HUES6 (cell line): ENCODE measurements around the gene ERP44.

ENCODE experiments used
- H3K27ac ChIP-seq: 2 replicates; pipeline ENCODE4 v1.7.0; 2013; ENCODE audit warnings: low read depth, mild to moderate bottlenecking, low read length, inconsistent platforms
- H3K27me3 ChIP-seq: 2 replicates; pipeline ENCODE4 v1.6.1; 2013; ENCODE audit warnings: low read length; ENCODE audit not compliant: control insufficient read depth, insufficient read depth
- H3K36me3 ChIP-seq: 2 replicates; pipeline ENCODE4 v1.6.1; 2013; ENCODE audit warnings: low read length; ENCODE audit not compliant: control insufficient read depth, insufficient read depth
- H3K4me1 ChIP-seq: 2 replicates; pipeline ENCODE4 v1.6.1; 2013; ENCODE audit warnings: low read length; ENCODE audit not compliant: control insufficient read depth, insufficient read depth
- H3K4me3 ChIP-seq: 2 replicates; pipeline ENCODE4 v1.5.1; 2013; ENCODE audit warnings: low read depth, low read length
- H3K9ac ChIP-seq: one replicate; pipeline ENCODE4 v1.6.1; 2013; ENCODE audit warnings: mild to moderate bottlenecking, low read length
- H3K9me3 ChIP-seq: 2 replicates; pipeline ENCODE4 v1.6.1; 2013; ENCODE audit warnings: low read depth, low read length; ENCODE audit not compliant: control insufficient read depth, insufficient read depth

ERP44 gene

DNA sequence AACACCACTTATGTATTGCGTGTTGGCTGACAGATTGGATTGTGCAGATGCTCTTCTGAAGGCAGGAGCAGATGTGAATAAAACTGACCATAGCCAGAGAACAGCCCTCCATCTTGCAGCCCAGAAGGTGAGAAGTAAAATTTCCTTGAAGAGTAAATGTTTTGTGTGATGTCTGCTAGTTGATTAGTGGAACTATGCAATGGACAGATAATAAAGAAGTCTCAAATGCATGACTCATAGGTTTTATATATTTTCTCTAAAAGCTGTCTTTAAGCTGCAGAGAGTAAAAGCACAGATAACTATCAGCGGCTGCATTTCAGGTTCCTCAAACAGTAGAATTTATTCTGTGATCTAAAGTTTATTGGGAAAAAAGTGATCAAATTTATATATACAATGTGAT is 27.6 kb upstream of the ERP44 start:
- Histone ChIP-seq H3K36me3 (0 out of 2 replicates have a peak, but pooled peaks cover 3% of the 10 kb centered on the region), H3K27me3 (no peaks in the 10 kb centered on the region), H3K9me3 (no peaks in the 10 kb centered on the region), H3K4me1 (no peaks in the 10 kb centered on the region), H3K4me3 (no peak overlapping the region), H3K9ac (no peak overlapping the region), H3K27ac (no peak overlapping the region)

DNA sequence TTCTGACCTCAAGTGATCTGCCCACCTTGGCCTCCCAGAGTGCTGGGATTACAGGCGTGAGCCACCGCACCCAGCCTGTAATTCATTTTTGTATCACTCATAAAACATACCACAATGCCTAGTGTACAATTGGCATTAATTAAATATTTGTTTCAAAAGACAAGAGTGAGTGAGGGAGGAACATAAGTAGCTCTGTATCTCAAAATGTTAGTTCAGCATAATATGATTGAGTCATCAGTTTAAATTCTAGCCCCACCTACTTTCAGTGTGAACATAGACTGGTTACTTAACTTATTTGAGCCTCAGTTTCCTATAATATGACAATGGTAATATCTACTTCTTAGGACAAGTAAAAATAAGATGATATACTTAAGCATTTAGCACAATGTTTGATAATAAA is 27.1 kb upstream of the ERP44 start:
- Histone ChIP-seq H3K36me3 (0 out of 2 replicates have a peak, but pooled peaks cover 3% of the 10 kb centered on the region), H3K4me3 (no peak overlapping the region), H3K27me3 (no peaks in the 10 kb centered on the region), H3K27ac (no peak overlapping the region), H3K4me1 (no peaks in the 10 kb centered on the region), H3K9ac (no peak overlapping the region), H3K9me3 (no peaks in the 10 kb centered on the region)

DNA sequence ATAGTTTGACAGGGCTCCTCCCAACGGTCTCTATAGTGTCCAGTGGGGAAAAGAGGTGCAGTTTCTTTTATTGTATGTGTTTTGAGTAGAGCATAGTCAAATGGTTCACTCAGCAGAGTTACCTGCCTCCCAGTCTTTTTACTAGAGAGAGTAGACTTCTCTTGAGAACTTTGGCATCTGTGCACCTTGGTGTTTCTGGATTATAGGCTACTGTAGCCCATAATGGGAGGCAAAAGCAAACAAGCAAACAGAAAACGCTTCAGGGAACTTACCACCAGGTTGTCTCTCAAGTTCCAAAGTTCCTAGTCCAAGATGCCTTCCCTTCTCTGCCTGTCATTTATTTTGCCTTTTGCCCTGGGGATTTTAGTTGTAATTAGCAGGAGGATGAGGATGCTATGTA is 26.4 kb upstream of the ERP44 start:
- no peaks in the 10 kb centered on the region for H3K27me3 ChIP-seq
- no peak overlapping the region for H3K9ac ChIP-seq
- no peak overlapping the region for H3K27ac ChIP-seq
- H3K9me3 ChIP-seq, result no peaks in the 10 kb centered on the region
- 0 out of 2 replicates have a peak, but pooled peaks cover 3% of the 10 kb centered on the region for H3K36me3 ChIP-seq
- H3K4me1 ChIP-seq, result no peaks in the 10 kb centered on the region
- no peak overlapping the region for H3K4me3 ChIP-seq

DNA sequence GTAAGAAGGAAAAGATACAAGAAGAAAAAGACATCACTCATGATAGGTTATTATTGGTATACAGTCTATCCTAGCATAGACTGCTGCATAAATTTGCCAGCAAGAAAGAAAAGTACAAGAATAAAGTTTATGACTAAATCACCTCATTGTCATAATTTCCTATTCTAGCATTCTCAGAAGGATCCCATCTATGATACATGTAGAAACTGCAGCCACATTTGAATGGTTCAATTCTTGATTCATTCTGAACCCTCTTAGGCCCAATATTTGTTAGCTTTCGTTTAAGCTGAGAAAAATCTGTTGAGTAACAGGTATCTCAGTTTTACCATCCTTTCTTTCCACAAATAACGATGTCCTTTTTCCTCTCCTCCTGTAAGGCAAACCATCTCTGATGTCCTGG is 21.5 kb upstream of the ERP44 start:
- no peak overlapping the region for H3K9ac ChIP-seq
- H3K9me3 ChIP-seq, result no peaks in the 10 kb centered on the region
- H3K27ac ChIP-seq, result no peak overlapping the region
- no peak overlapping the region for H3K4me3 ChIP-seq
- no peaks in the 10 kb centered on the region for H3K4me1 ChIP-seq
- no peaks in the 10 kb centered on the region for H3K36me3 ChIP-seq
- H3K27me3 ChIP-seq, result no peaks in the 10 kb centered on the region

DNA sequence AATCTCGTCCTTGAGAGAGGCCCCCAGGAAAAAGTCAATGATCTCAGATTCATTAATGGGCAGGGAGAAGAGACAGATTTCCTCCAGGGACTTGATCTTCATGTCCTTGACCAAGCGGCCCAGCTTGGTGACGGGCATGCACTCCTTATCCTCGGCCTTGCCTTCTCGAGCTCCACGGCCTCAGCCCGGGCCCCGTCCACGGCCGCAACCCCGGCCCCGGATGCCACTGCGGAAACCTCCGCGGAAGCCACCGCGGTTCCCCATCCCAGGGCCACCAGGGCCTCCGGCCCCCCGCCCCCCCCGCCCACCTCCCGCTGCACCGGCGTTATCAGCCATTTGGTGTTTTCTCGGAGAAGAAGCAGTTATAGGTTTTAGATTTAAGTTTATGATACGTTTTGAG is 18.5 kb upstream of the ERP44 start:
- no peaks in the 10 kb centered on the region for H3K36me3 ChIP-seq

DNA sequence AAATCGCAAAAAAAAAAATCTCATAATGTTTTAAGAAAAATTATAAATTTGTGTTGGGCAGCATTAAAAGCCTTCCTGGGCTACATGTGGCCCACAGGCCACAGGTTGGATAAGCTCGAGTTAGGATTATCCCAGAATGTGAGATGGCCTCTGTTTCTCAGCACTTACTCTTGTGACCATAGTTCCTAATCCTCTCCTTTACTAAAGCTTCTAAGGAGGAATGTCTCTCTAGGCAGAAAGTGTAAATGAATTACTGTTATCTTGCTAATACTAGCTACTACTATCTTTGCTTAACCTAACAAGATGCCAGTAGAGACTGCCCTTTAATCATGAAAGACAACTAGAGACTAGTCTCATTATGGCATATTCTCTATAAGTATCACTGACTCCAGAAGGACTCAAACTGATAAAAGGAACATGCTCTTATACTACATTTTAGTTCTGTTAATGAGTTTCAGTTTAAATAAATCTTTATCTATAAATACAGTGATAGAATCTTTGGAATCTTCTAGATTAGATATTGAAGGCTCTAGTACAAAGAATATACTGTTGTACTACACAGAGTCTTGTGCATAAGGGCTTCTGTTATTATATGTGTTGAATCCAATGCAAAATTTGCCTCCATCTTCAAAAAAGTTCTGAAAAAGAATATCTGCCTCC is 14.0 kb upstream of the ERP44 start:
- no peaks in the 10 kb centered on the region for H3K27me3 ChIP-seq
- peaks cover 11% of the 10 kb centered on the region; the same call in 1 of the 2 replicates for H3K4me1 ChIP-seq
- H3K4me3 ChIP-seq, result no peak overlapping the region
- peaks cover 11% of the 10 kb centered on the region for H3K36me3 ChIP-seq
- no peak overlapping the region for H3K27ac ChIP-seq
- H3K9ac ChIP-seq, result no peak overlapping the region
- H3K9me3 ChIP-seq, result no peaks in the 10 kb centered on the region

More for the DNA sequence above, 18.5 kb upstream of the ERP44 start:
- peaks cover under 1% of the 10 kb centered on the region; the same call in 1 of the 2 replicates for H3K4me1 ChIP-seq
- no peak overlapping the region for H3K4me3 ChIP-seq
- no peaks in the 10 kb centered on the region for H3K27me3 ChIP-seq
- H3K9ac ChIP-seq, result no peak overlapping the region
- H3K9me3 ChIP-seq, result no peaks in the 10 kb centered on the region
- no peak overlapping the region for H3K27ac ChIP-seq

DNA sequence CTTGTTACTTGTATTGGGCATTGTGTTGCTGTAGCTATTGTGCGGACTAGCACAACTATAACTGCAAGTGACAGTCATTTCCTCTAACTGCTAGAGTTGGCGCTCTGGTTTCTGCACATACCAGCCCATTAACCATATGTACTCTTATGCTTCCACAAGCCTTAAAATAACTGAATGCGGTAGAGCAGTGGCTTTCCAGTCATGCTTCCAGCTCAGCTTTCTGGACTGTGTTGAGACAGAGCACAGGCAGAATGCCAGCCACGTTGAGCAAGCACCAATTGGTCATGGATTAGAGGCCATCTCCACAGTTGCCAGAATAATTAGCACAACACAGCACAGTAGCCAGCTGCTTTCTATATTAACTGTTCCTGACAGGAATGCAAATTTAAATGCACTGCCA is 12.4 kb upstream of the ERP44 start:
- Histone ChIP-seq H3K4me1 (peaks cover 11% of the 10 kb centered on the region; the same call in 1 of the 2 replicates), H3K9ac (no peak overlapping the region), H3K27me3 (no peaks in the 10 kb centered on the region), H3K4me3 (no peak overlapping the region), H3K36me3 (peaks cover 24% of the 10 kb centered on the region), H3K27ac (no peak overlapping the region), H3K9me3 (no peaks in the 10 kb centered on the region)

DNA sequence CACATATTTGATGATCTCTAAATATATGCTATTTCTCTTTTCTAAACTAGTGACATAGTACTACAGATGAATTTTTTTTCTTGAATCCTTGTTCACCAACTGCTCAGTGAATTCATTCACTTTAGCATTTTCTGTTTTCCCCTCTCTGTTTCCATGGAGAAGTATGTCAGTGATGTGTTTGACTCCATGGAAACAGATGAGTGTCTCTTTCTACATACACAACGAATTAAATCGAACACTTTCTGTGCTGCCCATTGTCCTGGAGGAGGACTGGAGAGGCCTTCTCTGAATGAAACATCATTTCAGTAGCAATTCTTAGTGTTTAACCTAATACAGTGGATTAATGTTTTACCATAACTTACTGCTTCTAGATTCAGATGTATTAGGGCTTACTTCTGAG is 9.8 kb upstream of the ERP44 start:
- Histone ChIP-seq H3K4me1 (peaks cover 17% of the 10 kb centered on the region), H3K4me3 (no peak overlapping the region), H3K27me3 (no peaks in the 10 kb centered on the region), H3K9me3 (no peaks in the 10 kb centered on the region), H3K9ac (no peak overlapping the region), H3K27ac (no peak overlapping the region; the same call in 1 of the 2 replicates), H3K36me3 (peaks cover 47% of the 10 kb centered on the region)

DNA sequence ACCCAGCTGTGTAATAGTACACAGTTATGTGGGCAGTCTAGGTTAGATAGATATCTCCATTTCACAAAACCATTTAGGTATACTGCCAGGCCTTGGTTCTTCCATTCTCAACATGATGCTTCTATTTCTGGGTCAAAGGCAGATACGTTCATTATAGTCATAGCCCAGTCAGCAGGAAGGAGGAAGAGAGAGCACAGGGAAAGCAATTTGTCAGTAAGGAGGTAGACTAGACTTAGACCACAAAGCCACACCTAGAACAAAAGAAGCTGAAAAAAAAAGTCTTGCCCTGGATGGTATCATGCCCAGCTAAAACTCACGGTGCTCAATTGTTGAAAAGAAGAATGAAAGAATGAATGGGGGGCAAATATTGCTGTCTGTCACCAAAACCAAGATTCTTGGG is 7.8 kb upstream of the ERP44 start:
- no peak overlapping the region for H3K4me3 ChIP-seq
- no peaks in the 10 kb centered on the region for H3K27me3 ChIP-seq
- no peak overlapping the region for H3K27ac ChIP-seq
- peaks cover 12% of the 10 kb centered on the region; the same call in 1 of the 2 replicates for H3K4me1 ChIP-seq
- H3K36me3 ChIP-seq, result peaks cover 46% of the 10 kb centered on the region
- H3K9ac ChIP-seq, result no peak overlapping the region
- H3K9me3 ChIP-seq, result no peaks in the 10 kb centered on the region

DNA sequence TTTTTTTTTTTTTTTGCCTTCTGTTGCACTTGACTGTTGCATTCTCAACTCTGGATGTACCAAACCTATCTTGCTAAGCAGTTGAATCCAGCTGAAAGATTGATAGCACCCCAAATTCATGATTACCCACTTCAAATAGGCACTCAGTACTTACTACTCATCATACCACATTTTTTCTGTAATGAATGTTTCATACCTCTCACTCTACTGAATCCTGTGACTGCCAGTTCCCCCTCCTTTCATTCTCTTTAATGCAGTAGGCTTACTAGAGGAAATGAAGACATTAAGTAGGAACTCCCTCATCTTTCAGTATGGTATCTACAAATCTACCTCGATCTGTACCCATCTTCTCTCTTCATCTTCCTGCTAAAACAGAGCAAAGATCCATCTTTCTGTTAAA is 7.1 kb upstream of the ERP44 start:
- no peaks in the 10 kb centered on the region for H3K27me3 ChIP-seq
- no peak overlapping the region for H3K9ac ChIP-seq
- H3K36me3 ChIP-seq, result peaks cover 39% of the 10 kb centered on the region
- H3K4me3 ChIP-seq, result no peak overlapping the region
- H3K4me1 ChIP-seq, result peaks cover 6% of the 10 kb centered on the region; the same call in 1 of the 2 replicates
- H3K9me3 ChIP-seq, result no peaks in the 10 kb centered on the region
- no peak overlapping the region for H3K27ac ChIP-seq

DNA sequence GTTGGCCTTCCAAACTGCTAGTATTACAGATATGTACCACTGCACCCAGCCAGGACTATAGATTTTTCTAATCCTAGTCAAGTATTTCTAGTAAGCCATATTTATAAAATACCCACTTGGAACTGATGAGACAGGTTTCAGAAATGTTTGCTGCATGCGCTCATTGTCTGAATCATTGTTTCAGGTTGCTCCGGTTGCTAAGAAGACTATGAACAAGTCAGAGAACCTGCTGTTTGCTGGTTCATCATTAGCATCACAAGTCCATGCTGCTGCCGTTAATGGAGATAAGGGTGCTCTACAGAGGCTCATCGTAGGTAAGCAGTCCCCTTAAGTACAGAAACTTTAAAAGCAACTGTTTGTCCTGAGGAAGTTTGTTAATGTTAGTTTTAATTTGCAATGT is 5.5 kb upstream of the ERP44 start:
- H3K27me3 ChIP-seq, result no peaks in the 10 kb centered on the region
- no peak overlapping the region for H3K27ac ChIP-seq
- peaks cover 38% of the 10 kb centered on the region for H3K36me3 ChIP-seq
- peaks cover 6% of the 10 kb centered on the region; the same call in 1 of the 2 replicates for H3K4me1 ChIP-seq
- H3K9ac ChIP-seq, result no peak overlapping the region
- H3K4me3 ChIP-seq, result no peak overlapping the region
- H3K9me3 ChIP-seq, result no peaks in the 10 kb centered on the region
